Fibroblast of mammary gland (primary cell): Measurements from ENCODE around the gene SFSWAP.
"Not testable (repeated sequence)": the region's sequence is repeated elsewhere in the genome, so short reads cannot be mapped to it uniquely, and the experiment has no call there.

Source experiments
- DNase-seq: peaks from one replicate; pipeline ENCODE4 v3.0.0-alpha.2; 2010; ENCODE audit warnings: low read depth
- H3K4me3 ChIP-seq: 2 replicates; pipeline ENCODE4 v1.5.1; 2011; ENCODE audit warnings: low read depth, mild to moderate bottlenecking, low read length, moderate library complexity; ENCODE audit not compliant: control insufficient read depth
- CTCF ChIP-seq: conservative IDR thresholded peaks from 2 replicates; pipeline ENCODE4 v1.5.1; 2011; ENCODE audit warnings: low read depth, low read length, inconsistent platforms; ENCODE audit not compliant: control insufficient read depth, insufficient read depth

The SFSWAP gene

DNA sequence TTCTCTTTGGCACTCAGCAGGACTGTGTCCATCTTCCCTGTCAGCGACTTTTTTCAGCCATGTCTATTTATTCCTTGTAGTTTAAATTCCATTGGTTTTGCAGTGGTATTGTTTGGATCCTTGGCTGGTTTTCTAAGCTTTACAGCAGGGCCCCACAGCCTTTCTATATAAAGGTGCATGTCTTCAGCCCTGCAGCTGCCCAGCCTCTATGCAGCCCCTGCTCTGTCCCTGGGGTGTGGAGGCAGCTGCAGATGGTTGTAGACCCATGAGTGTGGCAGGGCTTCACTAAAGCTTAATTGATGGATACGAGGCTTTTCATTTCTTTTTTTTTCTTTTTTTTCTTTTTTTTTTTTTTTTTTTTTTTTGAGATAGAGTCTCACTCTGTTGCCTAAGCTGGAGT is 29.7 kb downstream of the SFSWAP start:
- no peak overlapping the region for H3K4me3 ChIP-seq
- TF ChIP-seq CTCF: no peak
- no peak for DNase-seq

- H3K4me3 ChIP-seq, DNase-seq: not testable (repeated sequence)
Observed at GRCh38 chr12:131742761-131743160, 31.9 kb downstream of the SFSWAP start.

DNA sequence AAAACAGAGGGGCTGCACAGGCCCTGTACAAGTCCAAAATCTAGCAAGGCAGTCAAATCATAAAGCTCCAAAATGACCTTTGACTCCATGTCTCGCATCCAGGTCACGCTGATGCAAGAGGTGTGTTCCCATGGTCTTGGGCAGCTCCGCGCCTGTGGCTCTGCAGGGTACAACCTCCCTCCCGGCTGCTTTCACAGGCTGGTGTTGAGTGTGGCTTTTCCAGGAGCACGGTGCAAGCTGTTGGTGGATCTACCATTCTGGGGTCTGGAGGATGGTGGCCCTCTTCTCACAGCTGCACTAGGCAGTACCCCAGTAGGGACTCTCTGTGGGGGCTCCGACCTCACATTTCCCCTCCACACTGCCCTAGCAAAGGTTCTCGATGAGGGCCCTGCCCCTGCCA is 32.5 kb downstream of the SFSWAP start:
- DNase-seq, H3K4me3 ChIP-seq: not testable (repeated sequence)

GRCh38 chr12:131743880-131744279 is 33.0 kb downstream of the SFSWAP start:
- not testable (repeated sequence) for DNase-seq, H3K4me3 ChIP-seq

GRCh38 chr12:131744675-131745074 is 33.8 kb downstream of the SFSWAP start:
- DNase-seq: not testable (repeated sequence)

DNA sequence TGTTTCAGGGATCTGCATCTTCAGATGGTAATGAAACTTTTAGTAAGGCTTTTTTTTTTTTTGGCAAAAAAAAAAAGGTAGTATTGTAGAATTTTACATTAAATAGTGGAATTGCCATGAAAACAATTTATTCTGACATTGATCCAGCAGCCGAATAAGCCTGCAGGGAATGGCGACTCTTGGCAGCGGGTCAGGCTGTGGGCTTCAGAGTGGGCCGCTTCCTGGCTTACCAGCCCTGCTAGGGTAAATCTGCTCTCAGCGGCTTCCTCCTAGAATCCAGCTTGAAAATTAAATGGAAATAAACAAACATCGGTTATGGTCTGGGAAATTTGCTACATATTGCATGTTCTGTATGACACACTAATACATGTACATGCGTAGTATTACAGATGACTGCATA is 34.8 kb downstream of the SFSWAP start:
- no peak for TF ChIP-seq CTCF
- no peak for DNase-seq
- no peak overlapping the region for H3K4me3 ChIP-seq

More at GRCh38 chr12:131744675-131745074, 33.8 kb downstream of the SFSWAP start:
- not testable (repeated sequence) for H3K4me3 ChIP-seq

- DNase-seq: peak; percentile 48
- no peak for TF ChIP-seq CTCF
- no peak overlapping the region for H3K4me3 ChIP-seq
Observed at GRCh38 chr12:131747276-131748177, 36.6 kb downstream of the SFSWAP start.

DNA sequence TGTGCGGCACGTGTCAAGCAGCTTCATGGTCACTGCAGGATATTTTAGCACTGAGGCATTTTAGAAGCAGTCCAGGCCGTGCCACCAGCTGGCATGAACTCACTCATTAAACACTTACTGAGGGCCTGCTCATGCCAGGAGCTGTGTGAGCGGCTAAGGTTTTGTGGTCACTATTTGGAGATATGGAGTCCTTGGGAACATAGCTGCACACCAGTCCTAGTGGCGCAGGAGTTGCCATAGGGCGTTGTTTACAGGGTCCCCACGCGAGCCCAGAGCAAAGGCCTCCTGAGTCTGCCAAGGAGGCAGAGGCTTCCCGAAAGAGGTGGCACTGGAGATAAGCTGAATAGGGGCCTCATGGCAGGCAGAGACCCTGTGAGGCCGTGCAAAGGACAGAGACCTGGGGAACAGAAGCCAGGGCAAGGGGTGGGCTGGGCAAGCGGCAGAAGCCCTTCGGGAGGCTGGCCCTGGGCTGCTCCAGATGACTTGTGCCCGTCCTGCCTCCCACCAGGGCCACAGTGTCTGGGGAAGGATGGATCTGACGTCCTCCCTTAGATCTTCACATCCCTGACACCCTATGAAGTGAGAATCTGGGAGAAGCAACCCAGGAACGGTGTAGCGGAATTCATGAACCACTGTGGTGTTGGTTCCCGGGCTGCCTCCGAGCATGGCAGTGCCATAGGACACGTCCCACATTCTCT is 38.9 kb downstream of the SFSWAP start:
- no peak for TF ChIP-seq CTCF
- H3K4me3 ChIP-seq: no peak overlapping the region
- no peak for DNase-seq

GRCh38 chr12:131751335-131751734 is 40.4 kb downstream of the SFSWAP start:
- TF ChIP-seq CTCF: no peak
- no peak for DNase-seq

More at GRCh38 chr12:131751335-131751734, 40.4 kb downstream of the SFSWAP start:
- no peak overlapping the region for H3K4me3 ChIP-seq
